GM18505 (cell line): Measurements from ENCODE around the gene ENDOU.

ENCODE experiments used
- ATAC-seq: cut with Tn5 transposase; IDR thresholded peaks from one replicate; pipeline ENCODE4 v1.9.1; 2021; ENCODE audit not compliant: unreplicated experiment
- POLR2A ChIP-seq: IDR thresholded peaks from 4 replicates; pipeline ENCODE4 v1.6.1; 2011; ENCODE audit warnings: borderline replicate concordance; ENCODE audit not compliant: insufficient read depth, insufficient read length; ENCODE audit errors: extremely low read depth

ENDOU gene

DNA sequence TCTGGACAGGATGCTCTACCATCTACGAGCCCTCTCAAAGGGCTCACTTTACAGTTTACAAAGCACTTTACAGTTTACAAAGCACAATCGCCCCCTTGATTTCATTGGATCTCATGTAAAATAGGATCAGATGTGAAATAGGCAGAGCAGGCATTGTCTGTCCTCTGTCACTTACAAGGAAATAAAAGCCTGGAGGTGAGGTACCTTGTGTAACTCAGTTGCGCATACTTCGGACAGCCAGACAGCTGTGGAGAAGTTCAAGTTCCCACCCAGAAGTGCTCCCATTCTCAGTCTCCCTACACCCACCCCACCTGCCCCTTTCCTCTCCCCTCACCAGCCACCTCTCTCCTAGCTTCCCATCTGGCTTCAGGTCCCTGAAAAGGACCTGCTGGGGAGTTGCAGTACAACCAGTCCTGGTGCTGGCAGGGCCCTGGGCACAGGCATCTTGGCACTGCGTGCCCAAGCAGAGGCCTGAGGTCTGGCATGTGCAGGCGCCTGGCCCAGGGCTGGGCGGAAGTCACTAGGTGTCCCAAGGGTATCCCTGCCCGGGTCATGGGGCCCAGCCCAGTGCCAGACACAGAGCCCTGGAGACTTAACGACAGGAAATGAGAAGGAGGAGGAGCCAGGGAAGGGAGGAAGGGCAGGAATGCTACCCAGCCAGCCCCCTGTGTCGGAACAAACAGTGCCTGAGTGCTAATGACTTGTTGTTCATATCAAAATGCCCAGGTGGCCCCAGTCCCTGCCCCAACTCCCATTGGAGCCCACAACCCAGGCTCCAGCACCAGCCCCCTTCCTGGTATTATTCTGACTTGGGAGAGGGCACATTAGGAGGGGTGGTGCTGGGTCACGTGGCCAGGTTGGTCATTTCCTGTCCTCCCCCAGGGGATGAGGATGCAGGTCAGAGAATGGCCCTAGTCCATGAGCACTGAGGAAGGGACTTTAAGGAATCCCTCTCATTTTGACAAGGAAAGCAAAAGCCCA, 28.0 kb upstream of the ENDOU start:
- TF ChIP-seq POLR2A: no peak
- ATAC-seq: no peak

DNA sequence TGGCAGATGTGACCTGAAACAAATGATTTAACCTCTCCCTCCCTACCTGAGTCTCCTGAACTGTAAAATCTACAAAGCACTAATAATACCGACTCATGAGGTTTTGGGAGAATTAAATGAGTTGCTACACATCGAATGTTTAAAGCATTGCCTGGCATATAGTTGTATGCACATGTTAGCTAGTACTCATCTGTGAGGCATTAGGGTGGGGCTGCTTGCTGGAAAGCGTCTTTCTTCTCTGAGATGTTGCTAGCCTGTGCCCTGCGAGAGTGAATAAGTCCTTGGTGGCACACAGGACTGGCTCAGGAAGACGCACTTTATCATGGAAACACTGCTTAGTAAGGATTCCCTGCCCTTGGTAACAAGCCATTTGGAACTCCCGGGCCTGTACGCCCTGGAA, 27.3 kb upstream of the ENDOU start:
- TF ChIP-seq POLR2A: no peak

DNA sequence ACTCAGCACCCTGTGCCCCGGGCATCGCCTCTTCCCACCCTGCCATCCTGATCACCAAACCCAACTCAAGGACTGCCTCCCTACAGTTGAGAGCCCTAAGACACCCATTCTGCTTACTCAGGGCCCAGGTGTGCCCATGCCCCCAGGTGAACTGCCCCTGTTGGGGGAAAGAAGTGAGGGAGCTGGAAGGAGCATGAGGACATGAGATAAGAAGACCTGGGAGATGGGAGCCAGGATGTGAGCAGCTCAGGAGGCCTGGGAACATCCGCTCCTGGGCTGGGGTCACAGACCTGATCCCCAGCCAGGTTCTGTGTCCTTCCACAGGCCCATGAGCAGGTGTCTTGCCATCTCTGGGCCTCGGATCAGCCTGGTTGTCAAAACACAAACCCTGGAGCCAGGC, 26.8 kb upstream of the ENDOU start:
- no peak for ATAC-seq

More for the DNA sequence above, 27.3 kb upstream of the ENDOU start:
- no peak for ATAC-seq

DNA sequence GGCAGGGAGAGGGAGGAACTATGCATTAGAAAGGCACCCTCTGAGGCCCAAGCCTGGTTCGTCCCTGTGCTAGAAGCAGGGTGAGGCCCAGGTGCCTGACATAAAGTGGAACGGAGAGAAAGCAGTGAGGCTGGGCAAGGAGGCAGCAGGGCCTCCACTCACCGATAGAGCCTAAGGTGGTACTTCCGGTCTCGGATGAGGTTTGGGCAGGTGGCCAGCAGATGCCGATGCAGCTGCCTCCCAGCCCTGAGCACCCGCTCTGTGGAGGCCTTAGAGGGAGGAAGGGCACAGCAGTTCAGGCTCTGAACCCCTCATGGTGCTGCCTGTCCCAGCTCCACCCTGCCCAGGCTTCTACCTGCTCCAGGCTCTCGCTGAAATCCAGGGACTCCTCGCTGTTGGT, 26.3 kb upstream of the ENDOU start:
- ATAC-seq: no peak
- TF ChIP-seq POLR2A: no peak

More for the DNA sequence above, 26.8 kb upstream of the ENDOU start:
- no peak for TF ChIP-seq POLR2A

DNA sequence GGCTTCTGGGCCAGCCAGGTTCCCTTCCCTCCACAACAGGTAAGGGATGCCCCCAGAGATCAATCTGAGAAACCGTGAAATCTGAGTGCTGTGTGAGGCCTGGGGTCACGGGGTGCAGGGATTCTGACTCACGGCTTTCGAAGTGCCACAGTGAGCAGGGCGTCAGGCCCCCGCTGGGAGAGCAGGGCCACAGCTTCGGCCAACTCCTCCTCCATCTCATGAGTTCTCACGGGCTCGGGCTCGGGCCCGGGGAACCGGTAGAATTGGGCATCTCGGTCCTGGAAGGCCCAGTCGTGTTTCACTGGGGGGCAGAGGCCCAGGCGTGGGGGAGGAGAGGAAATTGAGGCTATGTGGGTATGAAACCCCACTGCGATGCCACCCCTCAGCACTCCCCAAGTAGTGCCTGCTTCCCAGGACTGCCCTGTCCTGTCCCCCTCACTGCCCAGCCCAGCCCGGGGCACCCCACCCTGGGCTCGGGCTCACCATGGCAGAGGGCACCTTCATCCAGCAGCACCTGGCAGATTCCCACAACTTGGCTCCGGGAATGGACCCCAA, 25.7 kb upstream of the ENDOU start:
- TF ChIP-seq POLR2A: no peak
- no peak for ATAC-seq

DNA sequence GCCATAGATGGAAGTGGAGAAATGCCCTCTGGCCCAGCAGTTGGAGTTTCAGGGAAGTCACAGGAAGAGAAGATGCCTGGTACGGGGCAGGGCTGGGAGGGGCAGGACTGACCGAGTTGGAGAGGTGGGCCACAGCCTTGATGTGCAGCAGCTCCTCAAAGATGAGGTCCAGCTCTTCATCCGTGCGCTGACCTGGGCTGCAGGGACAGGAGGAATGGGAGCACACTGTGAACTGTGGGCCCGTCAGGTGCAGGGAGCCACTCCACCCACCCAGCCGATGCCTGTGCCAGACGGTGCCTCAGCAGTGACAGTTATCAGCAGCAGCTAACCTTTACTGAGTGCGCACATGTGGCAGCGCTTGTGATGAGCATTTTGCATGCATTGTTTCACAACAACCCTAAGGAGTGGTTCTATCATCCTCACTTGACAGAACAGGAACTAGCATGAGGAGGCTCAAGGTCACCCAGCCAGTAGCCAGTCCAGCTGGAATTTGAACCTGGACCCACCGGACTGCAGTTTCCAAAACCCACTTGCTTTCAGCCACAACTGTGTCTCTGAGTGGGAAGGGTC, 25.0 kb upstream of the ENDOU start:
- no peak for TF ChIP-seq POLR2A
- ATAC-seq: no peak

DNA sequence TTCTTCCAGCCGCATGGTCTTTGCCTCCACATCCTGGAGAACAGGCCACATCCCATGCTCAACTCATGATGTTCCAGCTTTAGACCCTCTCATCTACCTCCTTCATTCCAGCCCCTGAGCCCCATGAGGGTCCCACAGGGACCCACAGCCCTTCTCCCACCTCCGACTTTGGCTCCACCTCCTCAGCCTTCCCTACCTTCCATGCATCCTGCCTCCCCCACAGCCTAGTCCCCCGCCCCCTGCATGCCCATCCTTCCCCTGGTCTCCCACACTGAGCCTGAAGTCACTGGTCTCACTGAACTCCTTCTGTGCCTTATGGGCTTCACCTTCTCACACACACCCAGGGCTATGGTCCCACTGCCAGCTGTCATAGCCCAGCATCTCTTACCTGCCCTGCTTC, 23.6 kb upstream of the ENDOU start:
- no peak for ATAC-seq
- TF ChIP-seq POLR2A: no peak

DNA sequence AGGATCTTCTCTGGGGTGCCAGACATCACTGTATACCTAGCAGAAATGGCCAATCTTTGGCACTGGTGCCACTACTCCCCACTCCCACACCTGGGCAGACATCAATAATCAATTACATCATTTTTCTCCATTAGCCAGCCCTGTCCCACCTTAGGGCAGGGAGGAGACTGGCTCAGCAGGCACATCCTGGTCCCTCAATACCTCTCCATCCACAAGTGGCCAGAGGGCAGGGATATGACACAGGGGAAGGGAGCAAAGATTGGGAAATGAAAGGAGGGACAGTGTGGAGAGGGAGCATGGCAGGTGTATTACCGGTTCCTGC, 23.2 kb upstream of the ENDOU start:
- TF ChIP-seq POLR2A: no peak
- no peak for ATAC-seq

DNA sequence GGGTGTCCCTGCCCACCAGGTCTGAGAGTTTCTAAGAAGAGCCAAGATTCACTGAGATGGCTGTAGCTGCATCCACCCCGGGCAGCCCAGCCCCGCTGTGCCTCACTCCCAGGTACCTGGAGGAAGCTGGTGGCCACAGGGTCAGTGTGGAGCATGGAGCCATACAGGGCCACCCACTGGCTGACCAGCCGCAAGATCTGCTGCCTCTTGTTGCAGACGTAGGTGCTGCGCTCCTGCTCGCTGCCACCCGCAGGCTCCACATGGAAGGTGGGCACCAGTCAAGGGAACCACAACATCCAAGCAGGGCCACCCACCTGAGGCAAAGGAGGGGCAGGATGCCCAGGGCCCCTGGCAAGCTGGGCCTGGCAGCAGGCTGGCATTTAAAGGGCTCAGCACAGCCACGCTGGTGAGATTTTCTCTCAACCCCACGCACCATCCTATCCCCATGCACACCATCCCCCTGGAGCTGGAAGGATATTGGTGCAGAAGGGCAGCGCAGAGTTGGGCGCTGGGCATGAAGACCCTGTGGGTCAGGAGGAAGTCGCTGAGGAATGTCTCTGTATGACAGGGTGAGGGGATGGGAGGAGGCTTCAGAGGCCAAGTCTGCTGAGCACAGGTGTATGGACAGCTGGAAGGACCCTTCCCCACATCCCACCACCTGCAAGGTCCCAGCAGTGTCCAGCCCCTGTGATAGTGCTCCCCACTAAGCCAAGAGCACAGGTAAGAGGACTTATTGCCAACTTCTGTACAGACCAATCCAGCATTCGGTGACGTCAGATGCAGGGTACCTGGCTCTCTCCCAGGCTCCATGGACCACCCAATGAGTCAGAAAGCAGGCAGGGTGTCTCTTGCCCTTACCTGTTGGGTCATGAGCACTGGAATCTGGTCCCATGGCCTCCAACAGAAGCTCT, 22.6 kb upstream of the ENDOU start:
- ATAC-seq: no peak
- TF ChIP-seq POLR2A: no peak

DNA sequence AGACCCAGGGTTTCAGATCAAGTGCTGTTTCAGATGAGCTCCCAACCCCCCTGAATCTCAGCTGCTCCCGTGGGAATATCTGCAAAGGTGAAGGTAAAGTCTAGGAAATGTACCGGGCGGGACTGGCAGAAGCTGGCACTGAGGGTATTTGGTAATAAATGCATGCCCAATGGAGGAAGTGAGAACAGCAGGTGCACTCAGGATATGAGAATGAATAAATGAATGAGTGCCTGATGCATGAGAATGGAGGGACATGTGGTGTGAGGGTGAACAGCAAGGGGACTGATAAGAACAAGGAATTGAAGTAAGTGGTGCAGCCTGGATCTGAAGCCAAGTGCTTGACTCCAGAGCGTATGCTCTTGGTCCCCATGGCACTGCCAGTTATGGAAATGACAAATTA, 21.8 kb upstream of the ENDOU start:
- ATAC-seq: no peak
- TF ChIP-seq POLR2A: no peak

DNA sequence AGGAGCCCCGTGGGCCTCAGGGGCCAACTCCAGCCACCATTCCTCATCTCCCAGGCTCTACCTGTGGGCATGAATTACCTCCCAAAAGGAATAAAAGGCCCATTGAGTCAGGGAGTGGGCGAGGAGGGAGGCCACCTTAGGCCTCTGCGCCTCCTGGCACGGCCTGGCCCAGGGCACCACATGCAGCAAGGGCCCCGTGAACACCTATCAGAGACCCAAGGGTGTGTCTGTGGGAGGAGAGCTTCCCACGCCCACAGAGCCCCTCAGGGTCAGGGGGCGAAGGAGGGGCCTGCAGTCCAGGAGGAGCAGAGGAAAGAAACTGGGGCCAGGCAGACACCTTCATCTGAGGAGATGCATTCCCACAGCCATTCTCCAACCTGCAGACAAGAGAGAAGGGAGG, 21.2 kb upstream of the ENDOU start:
- no peak for ATAC-seq
- TF ChIP-seq POLR2A: no peak

DNA sequence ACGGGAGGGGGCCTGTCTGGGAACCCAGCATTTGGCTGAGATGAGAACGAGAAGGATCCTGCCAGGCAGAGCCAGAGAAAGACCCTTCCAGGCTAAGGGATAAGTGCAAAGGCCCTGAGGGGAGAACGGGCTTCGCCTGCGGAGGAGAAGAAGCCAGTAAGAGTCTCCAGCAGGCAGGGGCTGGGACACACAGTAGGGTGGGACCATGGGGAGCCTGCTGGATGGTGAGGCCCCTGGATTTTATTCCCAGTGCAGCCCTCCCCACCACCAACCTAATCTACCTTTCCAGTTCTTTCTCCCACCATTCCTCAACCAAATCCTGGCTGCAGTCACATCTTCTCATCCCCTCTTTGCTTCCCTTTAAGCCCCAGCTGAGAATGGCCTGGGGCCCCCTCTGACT, 20.8 kb upstream of the ENDOU start:
- no peak for ATAC-seq
- no peak for TF ChIP-seq POLR2A

DNA sequence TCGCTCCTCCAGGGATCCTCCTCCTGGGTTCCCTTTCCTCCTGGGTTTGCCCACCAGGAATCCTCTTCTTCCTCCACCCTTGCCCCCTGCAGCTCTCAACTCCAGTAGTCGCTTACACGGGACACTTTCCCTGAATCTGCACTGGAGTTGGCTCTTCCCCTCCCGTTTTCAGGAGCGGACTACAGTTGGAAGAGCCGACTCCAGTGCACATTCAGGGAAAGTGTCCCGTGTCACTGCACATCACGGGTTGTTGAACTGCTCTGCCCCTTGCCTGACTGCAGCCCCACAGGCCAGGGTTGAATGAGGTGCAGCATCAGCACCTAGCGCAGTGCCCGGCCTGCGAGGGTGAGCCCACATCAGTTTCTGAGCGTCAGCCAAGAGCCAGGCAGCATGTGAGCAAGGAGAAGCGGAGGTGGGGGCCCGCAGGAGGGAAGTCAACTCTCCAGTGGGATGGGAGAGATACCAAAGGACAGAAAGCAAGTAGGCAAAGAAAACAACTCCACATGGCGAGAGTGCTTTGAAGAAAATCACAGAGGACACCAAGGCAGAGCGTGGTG, 20.3 kb upstream of the ENDOU start:
- ATAC-seq: no peak
- TF ChIP-seq POLR2A: no peak
